NCI-H524 treated with DMSO at 0.1 percent for 48 hours (cell line): ENCODE data around the gene JPH3.

ENCODE experiments used
- DNase-seq: peaks from one replicate; lab custom pipeline; 2025; lab: John Stamatoyannopoulos, UW

Gene JPH3

GRCh38 chr16:87626905-87627304 is 24.6 kb downstream of the JPH3 start:
- no peak for DNase-seq

DNA sequence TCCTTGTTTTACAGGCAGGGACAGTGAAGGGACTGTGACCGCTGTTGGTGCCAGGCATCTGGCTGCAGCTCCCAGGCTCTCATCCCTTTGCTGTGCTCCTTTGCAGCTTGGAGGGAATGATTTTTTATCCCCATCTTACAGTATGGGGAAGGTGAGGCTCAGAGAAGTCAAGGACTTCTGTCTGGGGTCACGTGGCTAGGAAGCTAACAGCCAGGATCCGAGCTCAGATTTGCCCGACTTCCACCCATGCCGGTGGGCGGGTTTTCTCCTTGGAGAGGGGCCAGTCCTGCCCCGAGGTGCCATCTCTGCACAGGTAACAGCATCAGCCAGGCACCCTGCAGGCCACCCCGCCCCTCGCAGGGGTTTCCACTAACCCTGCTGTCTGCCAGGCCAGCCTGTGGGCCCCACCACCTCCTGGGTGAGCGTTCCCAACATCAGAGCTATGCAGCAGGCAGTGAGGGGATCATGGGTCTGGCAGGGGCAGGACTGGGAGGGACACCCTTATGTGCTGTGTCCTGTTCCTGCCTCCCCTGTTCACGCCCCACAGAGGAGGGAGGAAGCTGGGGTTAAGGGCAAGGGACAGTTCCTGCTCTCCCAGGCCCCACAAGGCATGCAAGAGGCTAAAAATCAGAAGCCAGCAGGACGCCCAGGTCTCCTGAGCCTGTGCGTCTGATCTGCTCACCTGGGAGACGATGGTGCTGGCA is 25.4 kb downstream of the JPH3 start:
- DNase-seq: no peak

GRCh38 chr16:87628246-87628923 is 26.1 kb downstream of the JPH3 start:
- DNase-seq: no peak

DNA sequence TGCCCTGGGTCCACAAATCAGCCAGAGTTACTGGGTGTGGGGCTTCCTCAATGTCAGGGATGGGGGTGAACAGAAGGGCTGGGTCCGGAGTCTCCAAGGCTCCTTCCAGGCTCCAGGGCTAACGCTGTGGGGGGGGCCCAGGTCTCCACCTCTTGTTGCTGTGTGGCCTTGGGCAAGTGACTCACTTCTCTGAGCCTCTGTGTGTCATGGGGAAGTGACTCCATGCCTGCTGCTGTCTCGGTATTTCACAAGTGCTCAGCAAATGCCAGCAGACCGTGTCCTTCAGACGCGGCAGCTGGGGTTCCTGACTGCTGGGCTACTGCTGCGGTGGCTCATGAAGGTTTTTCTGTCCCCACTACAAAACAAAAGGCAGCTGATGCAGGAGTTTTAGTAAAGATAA is 26.6 kb downstream of the JPH3 start:
- no peak for DNase-seq

GRCh38 chr16:87631067-87631466 is 28.8 kb downstream of the JPH3 start:
- no peak for DNase-seq

- DNase-seq: no peak
These were observed 32.1 kb downstream of the JPH3 start for GRCh38 chr16:87634411-87634810.

DNA sequence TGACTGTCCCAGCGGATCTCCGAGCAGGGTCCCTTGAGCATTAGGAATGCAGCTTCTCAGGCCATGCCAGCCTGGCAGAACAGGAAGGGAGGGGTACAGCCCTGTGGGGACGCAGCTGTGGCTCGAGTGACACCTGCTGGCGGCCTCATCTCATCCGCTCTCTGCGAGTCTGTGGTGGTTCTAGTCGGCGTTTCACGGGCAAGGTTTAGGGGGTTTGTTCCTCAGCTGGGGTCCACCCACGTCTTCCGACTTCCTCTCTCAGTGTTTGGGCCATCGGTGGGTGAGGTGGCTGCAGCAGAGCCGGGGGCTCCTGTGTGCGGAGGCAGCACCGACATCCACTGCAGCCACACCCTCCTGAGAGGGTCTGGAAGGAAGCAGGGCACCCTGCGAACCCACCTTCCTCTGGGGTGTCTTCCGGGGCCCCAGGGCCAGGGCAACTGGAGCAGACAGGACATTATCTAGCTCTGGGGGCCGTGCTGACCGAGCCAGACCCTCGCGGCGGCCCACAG is 33.3 kb downstream of the JPH3 start:
- DNase-seq: no peak

- peak; percentile 32 for DNase-seq
These were observed 33.9 kb downstream of the JPH3 start for GRCh38 chr16:87636050-87636684.

DNA sequence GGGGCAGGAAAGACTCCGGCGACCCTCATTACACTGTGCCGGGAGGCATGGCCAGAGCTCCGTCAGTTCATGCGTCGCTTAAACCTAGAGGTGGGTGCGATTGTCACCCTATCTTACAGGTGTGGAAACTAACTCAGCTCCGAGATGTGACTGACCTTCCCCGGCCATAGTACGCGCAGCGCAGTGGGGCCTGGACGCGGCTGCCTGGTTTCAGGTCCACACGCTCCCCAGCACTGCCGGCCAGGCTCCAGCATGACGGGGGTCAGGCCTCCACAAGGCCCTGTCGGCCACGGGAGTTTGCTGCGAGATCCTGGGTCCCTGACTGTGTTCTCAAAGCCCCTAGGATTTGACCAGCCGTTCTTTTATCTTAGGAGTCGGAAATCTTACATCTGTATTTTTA is 34.4 kb downstream of the JPH3 start:
- no peak for DNase-seq

GRCh38 chr16:87637357-87637756 is 35.0 kb downstream of the JPH3 start:
- DNase-seq: no peak

- no peak for DNase-seq
These were observed 36.4 kb downstream of the JPH3 start for GRCh38 chr16:87638736-87639135.

- DNase-seq: no peak
These were observed 39.4 kb downstream of the JPH3 start for GRCh38 chr16:87641721-87642120.

- no peak for DNase-seq
These were observed 40.2 kb downstream of the JPH3 start for GRCh38 chr16:87642491-87642890.

DNA sequence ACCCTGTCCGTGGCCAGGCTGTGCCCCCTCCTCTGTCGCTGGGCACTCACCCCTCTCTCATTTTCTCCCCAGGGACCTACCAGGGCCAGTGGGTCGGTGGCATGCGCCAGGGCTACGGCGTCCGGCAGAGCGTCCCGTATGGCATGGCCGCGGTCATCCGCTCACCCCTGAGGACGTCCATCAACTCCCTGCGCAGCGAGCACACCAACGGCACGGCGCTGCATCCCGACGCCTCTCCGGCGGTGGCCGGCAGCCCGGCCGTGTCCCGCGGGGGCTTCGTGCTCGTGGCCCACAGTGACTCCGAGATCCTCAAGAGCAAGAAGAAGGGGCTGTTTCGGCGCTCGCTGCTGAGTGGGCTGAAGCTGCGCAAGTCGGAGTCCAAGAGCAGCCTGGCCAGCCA is 41.9 kb downstream of the JPH3 start:
- DNase-seq: no peak

DNA sequence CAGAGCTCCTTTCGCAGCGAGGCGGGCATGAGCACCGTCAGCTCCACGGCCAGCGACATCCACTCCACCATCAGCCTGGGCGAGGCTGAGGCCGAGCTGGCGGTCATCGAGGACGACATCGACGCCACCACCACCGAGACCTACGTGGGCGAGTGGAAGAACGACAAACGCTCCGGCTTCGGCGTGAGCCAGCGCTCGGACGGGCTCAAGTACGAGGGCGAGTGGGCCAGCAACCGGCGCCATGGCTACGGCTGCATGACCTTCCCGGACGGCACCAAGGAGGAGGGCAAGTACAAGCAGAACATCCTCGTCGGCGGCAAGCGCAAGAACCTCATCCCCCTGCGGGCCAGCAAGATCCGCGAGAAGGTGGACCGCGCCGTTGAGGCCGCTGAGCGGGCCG is 42.3 kb downstream of the JPH3 start:
- DNase-seq: no peak

DNA sequence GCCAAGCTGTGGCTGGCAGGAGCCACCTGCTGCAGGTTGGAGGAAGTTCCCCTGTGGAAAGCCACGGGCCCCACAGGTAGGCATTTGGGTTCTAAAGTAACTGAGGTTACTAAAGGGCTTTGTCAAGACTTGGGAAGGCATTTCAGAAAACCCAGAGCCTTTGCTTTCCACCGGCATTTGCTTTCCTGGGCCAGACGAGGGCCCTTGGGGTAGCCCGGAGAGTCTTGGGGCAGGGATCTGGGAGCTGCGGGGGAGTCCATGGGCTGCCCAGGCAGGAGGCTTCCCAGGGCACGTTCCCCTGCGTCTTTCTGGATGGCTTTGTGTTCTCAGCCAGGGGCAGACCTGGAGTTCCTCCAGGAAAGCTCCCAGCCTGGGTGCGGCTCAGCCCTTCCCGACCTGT is 43.5 kb downstream of the JPH3 start:
- no peak for DNase-seq

- no peak for DNase-seq
These were observed 45.3 kb downstream of the JPH3 start for GRCh38 chr16:87647431-87648185.

DNA sequence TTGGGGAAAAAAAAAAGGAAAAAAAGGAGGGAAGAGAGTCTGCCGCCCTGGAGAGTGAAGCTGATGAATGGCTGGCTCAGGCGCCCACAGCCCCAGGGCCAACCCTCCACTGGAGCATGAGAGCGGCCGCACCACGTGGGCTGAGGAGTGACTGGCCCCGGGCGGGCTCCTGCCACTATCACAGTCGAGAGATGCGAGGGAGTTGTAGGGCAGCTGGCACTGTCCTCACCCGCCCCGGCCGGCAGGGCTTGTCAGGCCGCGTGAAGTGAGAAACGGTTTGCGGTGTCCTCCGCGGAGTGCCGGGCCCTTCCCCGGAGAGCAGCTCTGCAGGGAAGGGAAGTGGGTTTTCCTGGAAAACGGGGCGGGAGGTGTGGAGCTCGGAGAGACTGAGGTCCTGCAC is 45.9 kb downstream of the JPH3 start:
- DNase-seq: no peak

DNA sequence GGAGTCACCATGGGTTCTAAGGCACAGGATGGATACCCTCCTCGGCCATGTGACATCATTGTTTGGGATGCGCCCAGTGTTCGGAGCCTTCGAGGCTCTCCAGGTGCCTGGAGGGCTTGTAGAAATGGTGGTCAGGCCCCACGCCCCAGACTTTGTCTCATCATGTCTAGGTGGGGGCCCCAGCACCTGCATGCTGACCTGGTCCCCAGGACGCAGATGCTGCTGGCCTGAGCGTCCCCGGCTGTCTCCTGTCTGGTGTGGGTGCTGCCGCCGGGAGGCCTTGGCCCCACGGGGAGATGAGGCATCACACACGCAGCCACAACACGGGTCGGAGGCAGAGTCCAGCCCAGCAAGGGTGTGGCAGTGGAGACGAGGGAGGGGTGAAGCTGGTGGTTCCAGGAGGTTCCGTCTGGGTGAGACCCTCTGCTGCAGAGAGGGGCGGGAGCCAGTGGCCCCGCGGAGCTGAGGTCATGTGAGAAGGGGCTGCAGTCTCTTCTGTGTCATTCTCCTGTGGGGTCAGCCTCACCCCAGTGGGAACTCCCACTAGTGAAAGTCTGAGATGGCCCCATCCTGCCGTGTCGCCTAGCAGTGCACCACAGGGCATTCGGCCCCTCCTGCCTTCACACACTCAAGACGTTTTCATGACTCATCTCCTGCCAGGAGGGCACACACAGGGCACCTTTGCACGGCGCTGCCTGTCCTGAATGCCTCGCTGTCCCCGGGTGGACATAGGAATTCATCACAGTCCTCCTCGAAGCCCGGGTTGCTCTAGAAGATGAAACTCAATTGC is 46.6 kb downstream of the JPH3 start:
- no peak for DNase-seq

- DNase-seq: no peak
These were observed 50.1 kb downstream of the JPH3 start for GRCh38 chr16:87652386-87652785.

- DNase-seq: no peak
These were observed 50.5 kb downstream of the JPH3 start for GRCh38 chr16:87652799-87653198.

- DNase-seq: no peak
These were observed 50.9 kb downstream of the JPH3 start for GRCh38 chr16:87653234-87653633.
